Vagina (tissue), 2 donors: ENCODE results near the gene DDIT3. TPM values are rescaled to one million over a fixed set of nuclear protein-coding genes. Genes with fewer than 3 reads are reported as not detected.
"Not testable (repeated sequence)": the region's sequence is repeated elsewhere in the genome, so short reads cannot be mapped to it uniquely, and the experiment has no call there.

ENCODE experiments used
- DNase-seq, 2 donors: peaks; one replicate each; pipeline ENCODE4 v3.0.0-alpha.2; 2017; ENCODE audit errors: extremely low spot score in 2 of 2
- H3K27ac ChIP-seq: fragments of 200-600 bp; sonication (generic); one replicate; pipeline ENCODE4 v1.5.1; 2019
- H3K27me3 ChIP-seq: fragments of 200-600 bp; sonication (generic); one replicate; pipeline ENCODE4 v1.5.1; 2019
- H3K36me3 ChIP-seq, 2 donors: fragments of 200-600 bp; sonication (generic); one replicate each; pipeline ENCODE4 v1.5.1; 2017 to 2019
- H3K4me1 ChIP-seq: fragments of 200-600 bp; sonication (generic); one replicate; pipeline ENCODE4 v1.5.1; 2019
- H3K4me3 ChIP-seq, 2 donors: fragments of 200-600 bp; sonication (generic); 1 replicate in 1 of 2; 2 replicates in 1 of 2; pipeline ENCODE4 v1.5.1; 2016 to 2019
- H3K9me3 ChIP-seq: fragments of 200-600 bp; sonication (generic); one replicate; pipeline ENCODE4 v1.5.1; 2019
- CTCF ChIP-seq, 3 experiments: fragments of 450-650 bp in 2 of 3; fragments of 200-600 bp in 1 of 3; sonication (generic) in 1 of 3; IDR thresholded peaks; one replicate each; pipeline ENCODE4 v1.5.1; 2017 to 2019; ENCODE audit warnings: antibody characterized with exemption in 3 of 3, mild to moderate bottlenecking in 2 of 3, moderate library complexity in 2 of 3
- POLR2A ChIP-seq, 2 donors: fragments of 450-650 bp; IDR thresholded peaks; one replicate each; pipeline ENCODE4 v1.6.1; 2017; ENCODE audit warnings: antibody characterized with exemption in 2 of 2, mild to moderate bottlenecking in 2 of 2, moderate library complexity in 2 of 2
- POLR2AphosphoS5 ChIP-seq, 2 donors: sonication (generic); formaldehyde crosslinking; IDR thresholded peaks; one replicate each; pipeline ENCODE4 v1.9.0; 2017; ENCODE audit warnings: antibody characterized with exemption in 2 of 2, mild to moderate bottlenecking in 2 of 2, low read depth in 1 of 2; ENCODE audit not compliant: insufficient read depth in 1 of 2
- intact Hi-C: fragments of 100-400 bp; cut with DNase I; formaldehyde crosslinking; loops from one replicate; pipeline ENCODE4 v1.15.1; 2023
- total RNA-seq: library from RNA; depleted of rRNA; stranded (reverse); fragments of >200 nt; gene quantifications from one replicate; pipeline ENCODE4 v1.2.3, GENCODE V29; 2016

The DDIT3 gene
- total RNA-seq, 1 donor from 2014 or later: 25.0 TPM

GRCh38 chr12:57511588-57512325 lies 8.6 kb downstream of the DDIT3 start:
- Histone ChIP-seq H3K9me3 (no peaks in the 10 kb centered on the region), H3K36me3 (peaks cover 0 to 70% of the 10 kb centered on the region in 2 donors), H3K27ac (no peak overlapping the region), H3K27me3 (no peaks in the 10 kb centered on the region), H3K4me1 (peaks cover under 1% of the 10 kb centered on the region), H3K4me3 (no peak overlapping the region)
- TF ChIP-seq CTCF (IDR thresholded peaks at IDR 0.05) (no peak), POLR2A (IDR thresholded peaks at IDR 0.05) (no peak), POLR2AphosphoS5 (IDR thresholded peaks at IDR 0.05; ENCODE audit: insufficient read depth in 1 of 2, low read depth in 1 of 2) (no peak)
- no peak for DNase-seq
- intact Hi-C loops: no loop called here

- Histone ChIP-seq H3K4me3 (no peak overlapping the region), H3K27me3 (no peaks in the 10 kb centered on the region), H3K27ac (no peak overlapping the region), H3K4me1 (no peaks in the 10 kb centered on the region), H3K9me3 (no peaks in the 10 kb centered on the region), H3K36me3 (peaks cover 0 to 67% of the 10 kb centered on the region in 2 donors)
- no peak for DNase-seq
- intact Hi-C loops: no loop called here
- no peak for TF ChIP-seq CTCF (IDR thresholded peaks at IDR 0.05)
- TF ChIP-seq POLR2AphosphoS5 (IDR thresholded peaks at IDR 0.05; ENCODE audit: insufficient read depth in 1 of 2, low read depth in 1 of 2): no peak
- no peak for TF ChIP-seq POLR2A (IDR thresholded peaks at IDR 0.05)
Observed at GRCh38 chr12:57511161-57511560, 9.2 kb downstream of the DDIT3 start.

- DNase-seq, H3K27ac ChIP-seq, H3K4me3 ChIP-seq, H3K4me1 ChIP-seq, H3K27me3 ChIP-seq, H3K9me3 ChIP-seq, intact Hi-C loops: not testable (repeated sequence)
- peaks cover 0 to 66% of the 10 kb centered on the region in 2 donors for H3K36me3 ChIP-seq
Observed at GRCh38 chr12:57507796-57508195, 12.5 kb downstream of the DDIT3 start.

GRCh38 chr12:57506541-57506940 lies 13.8 kb downstream of the DDIT3 start:
- H3K4me3 ChIP-seq, DNase-seq, H3K9me3 ChIP-seq, H3K27me3 ChIP-seq, intact Hi-C loops, H3K4me1 ChIP-seq, H3K27ac ChIP-seq: not testable (repeated sequence)
- H3K36me3 ChIP-seq: peaks cover 0 to 63% of the 10 kb centered on the region in 2 donors

GRCh38 chr12:57502311-57502969 lies 17.9 kb downstream of the DDIT3 start:
- H3K27me3 ChIP-seq, H3K4me3 ChIP-seq, H3K9me3 ChIP-seq, DNase-seq, H3K27ac ChIP-seq, H3K4me1 ChIP-seq, intact Hi-C loops: not testable (repeated sequence)
- peaks cover 0 to 77% of the 10 kb centered on the region in 2 donors for H3K36me3 ChIP-seq

- no peak for DNase-seq
- no peak for TF ChIP-seq POLR2A (IDR thresholded peaks at IDR 0.05)
- TF ChIP-seq CTCF (IDR thresholded peaks at IDR 0.05): no peak
- TF ChIP-seq POLR2AphosphoS5 (IDR thresholded peaks at IDR 0.05; ENCODE audit: insufficient read depth in 1 of 2, low read depth in 1 of 2): no peak
- no peak overlapping the region for H3K27ac ChIP-seq
- intact Hi-C loops: no loop called here
- no peak overlapping the region for H3K4me3 ChIP-seq
- peaks cover 0 to 81% of the 10 kb centered on the region in 2 donors for H3K36me3 ChIP-seq
- no peaks in the 10 kb centered on the region for H3K9me3 ChIP-seq
- no peaks in the 10 kb centered on the region for H3K4me1 ChIP-seq
- no peaks in the 10 kb centered on the region for H3K27me3 ChIP-seq
Observed at GRCh38 chr12:57500213-57500612, 20.1 kb downstream of the DDIT3 start.
